ENCODE results near the gene XIAP. TPM values are rescaled to one million over a fixed set of nuclear protein-coding genes. Genes with fewer than 3 reads are reported as not detected.

Gene XIAP
- polyA plus RNA-seq, 3 donors: 2.1 to 10.0 (median 5.8) TPM

DNA sequence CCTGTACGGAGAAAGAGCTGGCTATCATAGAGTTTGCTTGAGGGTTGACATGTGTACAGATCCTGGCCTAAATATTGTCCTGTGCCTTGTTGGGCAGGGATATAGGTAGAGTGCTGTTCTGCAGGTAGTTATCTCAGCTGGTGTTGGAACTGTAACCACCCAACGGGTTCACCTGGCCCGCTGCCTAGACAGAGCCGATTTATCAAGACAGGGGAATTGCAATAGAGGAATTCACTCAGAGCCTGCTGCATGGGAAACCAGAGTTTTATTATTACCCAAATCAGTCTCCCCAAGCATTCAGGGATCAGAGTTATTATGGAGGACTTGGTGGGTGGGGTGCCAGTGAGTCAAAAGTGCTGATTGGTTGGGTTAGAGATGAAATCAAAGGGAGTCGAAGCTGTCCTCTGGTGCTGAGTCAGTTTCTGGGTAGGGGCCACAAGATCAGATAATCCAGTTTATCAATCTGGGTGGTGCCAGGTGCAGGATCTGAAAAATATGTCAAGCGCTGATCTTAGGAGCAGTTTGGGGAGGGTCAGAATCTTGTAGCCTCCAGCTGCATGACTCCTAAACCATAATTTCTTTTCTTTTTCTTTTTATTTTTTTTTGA lies 42.5 kb upstream of the XIAP start:
- Histone ChIP-seq H3K9me3 (replicated peaks in 1 of 2; ENCODE audit: control insufficient read depth in 1 of 2, insufficient read depth in 1 of 2, low read length in 2 of 2) (no peaks in the 10 kb centered on the region), H3K4me3 (replicated peaks in 1 of 3; ENCODE audit: low read depth in 2 of 3, low read length in 3 of 3) (no peak overlapping the region), H3K27me3 (ENCODE audit: control insufficient read depth in 2 of 2, insufficient read depth in 2 of 2, low read length in 2 of 2) (no peaks in the 10 kb centered on the region), H3K27ac (ENCODE audit: low read depth in 1 of 2, low read length in 2 of 2) (no peak overlapping the region), H3K79me2 (ENCODE audit: insufficient read depth, low read length) (no peaks in the 10 kb centered on the region), H4K20me1 (ENCODE audit: insufficient read depth, low read length) (no peaks in the 10 kb centered on the region), H3K9ac (ENCODE audit: insufficient read depth, low read length, poor library complexity, severe bottlenecking) (no peak overlapping the region), H2AFZ (ENCODE audit: insufficient read depth, low read depth, low read length, poor library complexity, severe bottlenecking) (no peak overlapping the region), H3K36me3 (replicated peaks in 1 of 2; ENCODE audit: control insufficient read depth in 1 of 2, insufficient read depth in 2 of 2, low read length in 2 of 2) (no peaks in the 10 kb centered on the region), H3K4me2 (replicated peaks; ENCODE audit: extremely low read depth, low read length, poor library complexity, severe bottlenecking) (no peak overlapping the region), H3K4me1 (ENCODE audit: control insufficient read depth in 1 of 2, insufficient read depth in 2 of 2, low read length in 2 of 2) (no peaks in the 10 kb centered on the region)
- Mint-ChIP-seq H3K36me3 (no peaks in the 10 kb centered on the region), H3K27me3 (ENCODE audit: low read depth in 3 of 3) (peaks cover 0 to 7% (median 0%) of the 10 kb centered on the region in 3 donors), H3K27ac (no peak overlapping the region), H3K4me1 (no peaks in the 10 kb centered on the region), H3K4me3 (no peak overlapping the region), H3K9me3 (peaks cover 0 to 19% (median 5%) of the 10 kb centered on the region in 7 donors)
- TF ChIP-seq, protein P1, sequence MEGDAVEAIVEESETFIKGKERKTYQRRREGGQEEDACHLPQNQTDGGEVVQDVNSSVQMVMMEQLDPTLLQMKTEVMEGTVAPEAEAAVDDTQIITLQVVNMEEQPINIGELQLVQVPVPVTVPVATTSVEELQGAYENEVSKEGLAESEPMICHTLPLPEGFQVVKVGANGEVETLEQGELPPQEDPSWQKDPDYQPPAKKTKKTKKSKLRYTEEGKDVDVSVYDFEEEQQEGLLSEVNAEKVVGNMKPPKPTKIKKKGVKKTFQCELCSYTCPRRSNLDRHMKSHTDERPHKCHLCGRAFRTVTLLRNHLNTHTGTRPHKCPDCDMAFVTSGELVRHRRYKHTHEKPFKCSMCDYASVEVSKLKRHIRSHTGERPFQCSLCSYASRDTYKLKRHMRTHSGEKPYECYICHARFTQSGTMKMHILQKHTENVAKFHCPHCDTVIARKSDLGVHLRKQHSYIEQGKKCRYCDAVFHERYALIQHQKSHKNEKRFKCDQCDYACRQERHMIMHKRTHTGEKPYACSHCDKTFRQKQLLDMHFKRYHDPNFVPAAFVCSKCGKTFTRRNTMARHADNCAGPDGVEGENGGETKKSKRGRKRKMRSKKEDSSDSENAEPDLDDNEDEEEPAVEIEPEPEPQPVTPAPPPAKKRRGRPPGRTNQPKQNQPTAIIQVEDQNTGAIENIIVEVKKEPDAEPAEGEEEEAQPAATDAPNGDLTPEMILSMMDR (IDR thresholded peaks at IDR 0.05): no peak
- DNase-seq: no peak
- intact Hi-C loops (cut with micrococcal nuclease): no loop called here
- WGBS (ENCODE audit: insufficient coverage): 75% methylated on average over 1 of the region's 6 CpGs

DNA sequence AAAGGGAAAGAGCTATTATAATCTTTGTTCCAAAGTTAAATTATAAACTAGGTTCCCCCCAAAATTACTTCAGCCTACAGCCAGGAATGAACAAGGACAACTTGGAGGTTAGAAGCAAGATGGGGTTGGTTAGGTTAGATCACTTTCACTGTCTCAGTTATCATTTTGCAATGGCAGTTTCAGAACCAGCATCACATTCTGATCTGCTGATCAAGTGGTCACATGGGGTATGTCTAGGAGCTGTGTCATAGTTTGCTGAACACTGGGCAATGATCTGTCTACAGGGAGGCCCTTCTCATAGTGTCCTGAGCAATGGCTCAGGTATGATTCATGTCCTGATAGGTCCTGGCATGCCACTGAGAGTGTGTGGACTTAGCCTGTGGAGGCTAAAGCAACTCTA lies 41.6 kb upstream of the XIAP start:
- Histone ChIP-seq H3K4me3 (replicated peaks in 1 of 3; ENCODE audit: low read depth in 2 of 3, low read length in 3 of 3) (no peak overlapping the region), H3K36me3 (replicated peaks in 1 of 2; ENCODE audit: control insufficient read depth in 1 of 2, insufficient read depth in 2 of 2, low read length in 2 of 2) (no peaks in the 10 kb centered on the region), H3K4me1 (ENCODE audit: control insufficient read depth in 1 of 2, insufficient read depth in 2 of 2, low read length in 2 of 2) (no peaks in the 10 kb centered on the region), H3K4me2 (replicated peaks; ENCODE audit: extremely low read depth, low read length, poor library complexity, severe bottlenecking) (no peak overlapping the region), H3K9ac (ENCODE audit: insufficient read depth, low read length, poor library complexity, severe bottlenecking) (no peak overlapping the region), H3K9me3 (replicated peaks in 1 of 2; ENCODE audit: control insufficient read depth in 1 of 2, insufficient read depth in 1 of 2, low read length in 2 of 2) (no peaks in the 10 kb centered on the region), H3K27ac (ENCODE audit: low read depth in 1 of 2, low read length in 2 of 2) (no peak overlapping the region), H4K20me1 (ENCODE audit: insufficient read depth, low read length) (no peaks in the 10 kb centered on the region), H3K27me3 (ENCODE audit: control insufficient read depth in 2 of 2, insufficient read depth in 2 of 2, low read length in 2 of 2) (no peaks in the 10 kb centered on the region), H2AFZ (ENCODE audit: insufficient read depth, low read depth, low read length, poor library complexity, severe bottlenecking) (no peak overlapping the region), H3K79me2 (ENCODE audit: insufficient read depth, low read length) (no peaks in the 10 kb centered on the region)
- no peak overlapping the region for H3K4me3 Mint-ChIP-seq
- H3K36me3 Mint-ChIP-seq: no peaks in the 10 kb centered on the region
- TF ChIP-seq, protein P1 (IDR thresholded peaks at IDR 0.05): no peak
- no peaks in the 10 kb centered on the region for H3K4me1 Mint-ChIP-seq
- no peak overlapping the region for H3K27ac Mint-ChIP-seq
- H3K27me3 Mint-ChIP-seq (ENCODE audit: low read depth in 3 of 3): peaks cover 0 to 7% (median 0%) of the 10 kb centered on the region in 3 donors
- peaks cover 0 to 17% (median 5%) of the 10 kb centered on the region in 7 donors for H3K9me3 Mint-ChIP-seq
- intact Hi-C loops (cut with micrococcal nuclease): no loop called here
- no peak for DNase-seq

Measured in CD14-positive monocyte (primary cell).